DOHH2 (cell line): ENCODE results near the gene TENT5A.

Experiments
- H3F3A ChIP-seq: fragments of 200-600 bp; sonication (generic), shearing (Covaris generic); 2 replicates; pipeline ENCODE4 v1.6.0; 2016; ENCODE audit warnings: antibody characterized with exemption, mild to moderate bottlenecking; ENCODE audit not compliant: control insufficient read depth, insufficient read depth
- H3K27ac ChIP-seq: fragments of 200-600 bp; sonication (generic); 2 replicates; pipeline ENCODE4 v1.5.1; 2014; ENCODE audit warnings: low read depth, mild to moderate bottlenecking, low read length, moderate library complexity
- H3K27me3 ChIP-seq: fragments of 200-600 bp; sonication (generic); 2 replicates; pipeline ENCODE4 v1.6.1; 2014; ENCODE audit warnings: mild to moderate bottlenecking, low read length, mixed read lengths; ENCODE audit not compliant: control insufficient read depth
- H3K36me3 ChIP-seq: fragments of 200-600 bp; sonication (generic); 2 replicates; pipeline ENCODE4 v1.6.1; 2014; ENCODE audit warnings: mild to moderate bottlenecking, low read length, moderate library complexity, mixed read lengths; ENCODE audit not compliant: control insufficient read depth
- H3K4me1 ChIP-seq: fragments of 200-600 bp; sonication (generic); 2 replicates; pipeline ENCODE4 v1.6.1; 2014; ENCODE audit warnings: mild to moderate bottlenecking, low read length, mixed read lengths; ENCODE audit not compliant: control insufficient read depth
- H3K4me2 ChIP-seq: fragments of 200-600 bp; sonication (generic); 2 replicates; pipeline ENCODE4 v1.6.0; 2014; ENCODE audit warnings: mild to moderate bottlenecking, low read length, moderate library complexity
- H3K4me3 ChIP-seq: fragments of 200-600 bp; sonication (generic); 2 replicates; pipeline ENCODE4 v1.5.1; 2014; ENCODE audit warnings: mild to moderate bottlenecking, low read length, mixed read lengths
- H3K79me2 ChIP-seq: fragments of 200-600 bp; sonication (generic); 2 replicates; pipeline ENCODE4 v1.6.1; 2014; ENCODE audit warnings: mild to moderate bottlenecking, low read length, mixed read lengths; ENCODE audit not compliant: control insufficient read depth
- H3K9me2 ChIP-seq: fragments of 200-600 bp; sonication (generic); replicated peaks from 2 replicates; pipeline ENCODE4 v1.6.1; 2014; ENCODE audit warnings: mild to moderate bottlenecking, low read length, mixed read lengths; ENCODE audit not compliant: control insufficient read depth
- H3K9me3 ChIP-seq: fragments of 200-600 bp; sonication (generic); 2 replicates; pipeline ENCODE4 v1.6.1; 2014; ENCODE audit warnings: antibody characterized with exemption, low read length, mixed read lengths; ENCODE audit not compliant: control insufficient read depth, insufficient read depth
- H4K20me1 ChIP-seq: fragments of 200-600 bp; sonication (generic); 2 replicates; pipeline ENCODE4 v1.6.0; 2014; ENCODE audit warnings: low read depth, mild to moderate bottlenecking, antibody characterized with exemption, low read length, moderate library complexity; ENCODE audit not compliant: control insufficient read depth, insufficient read depth
- EZH2phosphoT487 ChIP-seq: fragments of 200-600 bp; sonication (generic); IDR thresholded peaks from 2 replicates; pipeline ENCODE4 v1.6.1; 2017; ENCODE audit warnings: borderline replicate concordance, mild to moderate bottlenecking, antibody characterized with exemption, low read length, moderate library complexity, mixed read lengths
- TF ChIP-seq, protein P1 (sequence below): fragments of 200-600 bp; sonication (generic); IDR thresholded peaks from one replicate; pipeline ENCODE4 v1.5.1; 2014; ENCODE audit warnings: antibody characterized with exemption, mild to moderate bottlenecking, low read depth, low read length; ENCODE audit not compliant: poor library complexity, severe bottlenecking

Gene TENT5A

DNA sequence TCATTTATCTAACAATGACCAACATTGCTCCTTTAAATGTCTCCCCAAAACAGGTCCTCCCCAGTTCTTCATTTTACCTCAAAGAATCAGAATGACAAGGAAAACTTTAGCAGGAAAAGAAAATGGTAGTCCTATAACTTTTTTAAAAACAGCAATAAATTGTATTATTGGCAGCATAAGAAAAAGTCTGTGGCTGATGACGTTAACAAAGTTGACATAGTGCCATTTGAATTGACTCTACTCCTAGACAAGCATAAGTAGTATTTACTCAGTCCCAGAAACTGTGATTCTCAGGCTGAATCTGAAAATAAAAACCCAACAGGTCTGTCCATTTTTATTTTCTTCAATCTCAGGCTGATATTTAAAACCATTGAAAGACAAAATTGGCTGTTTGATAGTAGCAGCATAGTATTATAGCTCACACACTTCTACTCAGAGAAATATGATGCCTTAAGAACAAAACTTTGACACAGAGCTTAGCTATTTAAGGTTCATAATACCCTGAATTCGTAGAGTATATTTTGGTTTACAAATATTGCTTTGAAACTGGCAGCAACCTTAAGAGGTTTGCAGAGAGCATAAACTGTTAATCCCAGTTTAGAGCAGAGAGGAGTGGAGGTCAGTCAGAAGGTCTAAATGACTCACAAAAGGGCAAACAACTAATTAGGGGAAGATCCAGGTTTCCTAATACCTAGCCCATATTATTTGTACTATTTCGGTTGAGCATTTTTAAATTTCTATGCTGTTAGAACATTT is 35.0 kb upstream of the TENT5A start:
- TF ChIP-seq EZH2phosphoT487, result no peak
- TF ChIP-seq, protein P1, sequence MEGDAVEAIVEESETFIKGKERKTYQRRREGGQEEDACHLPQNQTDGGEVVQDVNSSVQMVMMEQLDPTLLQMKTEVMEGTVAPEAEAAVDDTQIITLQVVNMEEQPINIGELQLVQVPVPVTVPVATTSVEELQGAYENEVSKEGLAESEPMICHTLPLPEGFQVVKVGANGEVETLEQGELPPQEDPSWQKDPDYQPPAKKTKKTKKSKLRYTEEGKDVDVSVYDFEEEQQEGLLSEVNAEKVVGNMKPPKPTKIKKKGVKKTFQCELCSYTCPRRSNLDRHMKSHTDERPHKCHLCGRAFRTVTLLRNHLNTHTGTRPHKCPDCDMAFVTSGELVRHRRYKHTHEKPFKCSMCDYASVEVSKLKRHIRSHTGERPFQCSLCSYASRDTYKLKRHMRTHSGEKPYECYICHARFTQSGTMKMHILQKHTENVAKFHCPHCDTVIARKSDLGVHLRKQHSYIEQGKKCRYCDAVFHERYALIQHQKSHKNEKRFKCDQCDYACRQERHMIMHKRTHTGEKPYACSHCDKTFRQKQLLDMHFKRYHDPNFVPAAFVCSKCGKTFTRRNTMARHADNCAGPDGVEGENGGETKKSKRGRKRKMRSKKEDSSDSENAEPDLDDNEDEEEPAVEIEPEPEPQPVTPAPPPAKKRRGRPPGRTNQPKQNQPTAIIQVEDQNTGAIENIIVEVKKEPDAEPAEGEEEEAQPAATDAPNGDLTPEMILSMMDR, result no peak
- Histone ChIP-seq H3K79me2 (no peaks in the 10 kb centered on the region), H3K9me3 (no peaks in the 10 kb centered on the region), H4K20me1 (no peaks in the 10 kb centered on the region), H3K4me3 (no peak overlapping the region), H3K36me3 (no peaks in the 10 kb centered on the region), H3K4me2 (no peak overlapping the region), H3K27ac (no peak overlapping the region), H3K27me3 (no peaks in the 10 kb centered on the region), H3K9me2 (no peaks in the 10 kb centered on the region), H3K4me1 (no peaks in the 10 kb centered on the region), H3F3A (no peaks in the 10 kb centered on the region)

DNA sequence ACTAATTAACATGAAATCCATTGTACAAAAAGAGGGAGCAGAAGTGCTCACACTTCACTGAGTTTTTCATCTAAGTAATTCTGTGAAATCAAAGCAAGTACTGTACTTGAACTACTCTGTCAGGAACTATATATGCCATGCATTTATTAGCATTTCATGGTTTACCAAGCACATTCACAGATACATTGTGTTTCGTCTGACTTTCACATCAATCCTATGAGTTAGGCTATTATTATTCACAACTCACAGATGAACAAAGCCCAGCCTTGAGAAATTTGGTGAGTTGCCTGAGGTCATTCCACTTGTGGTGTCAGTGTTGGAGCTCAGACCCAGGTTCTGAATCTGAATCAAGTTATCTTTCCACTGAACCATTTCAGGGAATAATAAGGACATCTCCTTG is 33.7 kb upstream of the TENT5A start:
- TF ChIP-seq EZH2phosphoT487, result no peak
- TF ChIP-seq, protein P1, result no peak
- Histone ChIP-seq H3K79me2 (no peaks in the 10 kb centered on the region), H3K9me3 (no peaks in the 10 kb centered on the region), H3K4me1 (no peaks in the 10 kb centered on the region), H3K27me3 (no peaks in the 10 kb centered on the region), H3K9me2 (no peaks in the 10 kb centered on the region), H3F3A (no peaks in the 10 kb centered on the region), H3K27ac (no peak overlapping the region), H4K20me1 (no peaks in the 10 kb centered on the region), H3K4me2 (no peak overlapping the region), H3K4me3 (no peak overlapping the region), H3K36me3 (no peaks in the 10 kb centered on the region)

DNA sequence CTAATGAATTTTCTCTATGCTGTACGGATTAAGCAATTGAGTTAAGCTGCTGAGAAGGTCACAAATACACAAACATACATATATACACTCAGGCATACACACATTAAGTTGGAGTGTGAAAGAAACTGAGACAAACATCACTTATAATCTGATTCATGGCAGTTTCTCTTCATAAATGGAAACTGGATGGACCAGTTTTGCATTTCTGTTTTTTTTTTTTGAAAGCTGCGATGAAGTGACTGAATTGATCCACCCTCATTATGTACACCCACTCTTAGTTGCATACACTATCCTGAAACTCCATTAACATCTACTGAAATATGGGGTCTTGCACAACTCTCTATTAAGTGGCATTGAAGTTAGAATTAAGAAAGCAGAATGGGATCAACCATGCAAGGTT is 32.9 kb upstream of the TENT5A start:
- no peaks in the 10 kb centered on the region for H3K36me3 ChIP-seq
- no peaks in the 10 kb centered on the region for H4K20me1 ChIP-seq
- no peak overlapping the region for H3K4me3 ChIP-seq
- no peak overlapping the region for H3K27ac ChIP-seq
- no peaks in the 10 kb centered on the region for H3K27me3 ChIP-seq
- no peaks in the 10 kb centered on the region for H3F3A ChIP-seq
- TF ChIP-seq, protein P1, result no peak
- no peak for TF ChIP-seq EZH2phosphoT487
- H3K9me2 ChIP-seq, result no peaks in the 10 kb centered on the region
- H3K4me2 ChIP-seq, result no peak overlapping the region
- H3K4me1 ChIP-seq, result no peaks in the 10 kb centered on the region
- H3K9me3 ChIP-seq, result no peaks in the 10 kb centered on the region
- H3K79me2 ChIP-seq, result no peaks in the 10 kb centered on the region
